WTC11 (cell line): ENCODE measurements around the gene TRPV5.

ENCODE experiments used
- GABPB1 ChIP-seq: sonication (generic); formaldehyde crosslinking; IDR thresholded peaks from 2 replicates; pipeline ENCODE4 v1.8.1; 2023; ENCODE audit warnings: mild to moderate bottlenecking, missing genetic modification reagents
- SMAD4 ChIP-seq: sonication (generic); formaldehyde crosslinking; IDR thresholded peaks from 2 replicates; pipeline ENCODE4 v1.8.0; 2022; ENCODE audit warnings: mild to moderate bottlenecking, missing genetic modification reagents
- TF ChIP-seq, protein P1 (sequence below): sonication (generic); formaldehyde crosslinking; IDR thresholded peaks from 2 replicates; pipeline ENCODE4 v1.8.1; 2023; ENCODE audit warnings: mild to moderate bottlenecking, moderate library complexity, missing genetic modification reagents
- TF ChIP-seq, protein P2 (sequence below): sonication (generic); formaldehyde crosslinking; IDR thresholded peaks from 2 replicates; pipeline ENCODE4 v1.8.1; 2023; ENCODE audit warnings: mild to moderate bottlenecking, missing genetic modification reagents, moderate library complexity
- TF ChIP-seq, protein P3 (sequence below): fragments of 200-600 bp; IDR thresholded peaks from 2 replicates; pipeline ENCODE4 v1.8.0; 2022; ENCODE audit warnings: antibody characterized with exemption
- TF ChIP-seq, protein P4 (sequence below): sonication (generic); formaldehyde crosslinking; IDR thresholded peaks from 2 replicates; pipeline ENCODE4 v1.8.1; 2022; ENCODE audit warnings: mild to moderate bottlenecking, missing genetic modification reagents, moderate library complexity, borderline replicate concordance

DNA sequence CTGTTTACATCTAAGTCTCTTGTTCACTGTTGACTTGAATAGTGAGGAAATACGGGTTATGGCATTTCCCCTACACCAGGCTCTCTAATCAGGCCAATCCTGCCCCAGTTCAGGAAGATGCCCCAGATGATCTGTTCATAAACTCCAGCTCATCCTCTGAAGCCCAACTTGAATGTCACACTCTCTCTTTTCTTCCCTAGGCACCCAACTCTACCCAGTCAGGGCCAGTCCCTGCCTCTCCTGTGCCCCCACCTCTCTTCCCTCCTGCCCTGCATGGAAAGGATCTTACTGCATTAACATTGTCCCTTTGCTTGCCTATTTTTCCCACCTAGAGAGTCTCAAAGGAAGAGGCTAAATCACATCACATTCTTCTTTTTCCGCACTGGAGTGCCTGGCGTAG lies 37.4 kb downstream of the TRPV5 start:
- TF ChIP-seq, protein P1, sequence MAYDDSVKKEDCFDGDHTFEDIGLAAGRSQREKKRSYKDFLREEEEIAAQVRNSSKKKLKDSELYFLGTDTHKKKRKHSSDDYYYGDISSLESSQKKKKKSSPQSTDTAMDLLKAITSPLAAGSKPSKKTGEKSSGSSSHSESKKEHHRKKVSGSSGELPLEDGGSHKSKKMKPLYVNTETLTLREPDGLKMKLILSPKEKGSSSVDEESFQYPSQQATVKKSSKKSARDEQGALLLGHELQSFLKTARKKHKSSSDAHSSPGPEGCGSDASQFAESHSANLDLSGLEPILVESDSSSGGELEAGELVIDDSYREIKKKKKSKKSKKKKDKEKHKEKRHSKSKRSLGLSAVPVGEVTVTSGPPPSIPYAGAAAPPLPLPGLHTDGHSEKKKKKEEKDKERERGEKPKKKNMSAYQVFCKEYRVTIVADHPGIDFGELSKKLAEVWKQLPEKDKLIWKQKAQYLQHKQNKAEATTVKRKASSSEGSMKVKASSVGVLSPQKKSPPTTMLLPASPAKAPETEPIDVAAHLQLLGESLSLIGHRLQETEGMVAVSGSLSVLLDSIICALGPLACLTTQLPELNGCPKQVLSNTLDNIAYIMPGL = no peak
- TF ChIP-seq, protein P2, sequence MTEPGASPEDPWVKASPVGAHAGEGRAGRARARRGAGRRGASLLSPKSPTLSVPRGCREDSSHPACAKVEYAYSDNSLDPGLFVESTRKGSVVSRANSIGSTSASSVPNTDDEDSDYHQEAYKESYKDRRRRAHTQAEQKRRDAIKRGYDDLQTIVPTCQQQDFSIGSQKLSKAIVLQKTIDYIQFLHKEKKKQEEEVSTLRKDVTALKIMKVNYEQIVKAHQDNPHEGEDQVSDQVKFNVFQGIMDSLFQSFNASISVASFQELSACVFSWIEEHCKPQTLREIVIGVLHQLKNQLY (CRISPR knock-in tag) = no peak
- TF ChIP-seq SMAD4 (CRISPR knock-in tag) (no peak), GABPB1 (CRISPR knock-in tag) (no peak)
- TF ChIP-seq, protein P3, sequence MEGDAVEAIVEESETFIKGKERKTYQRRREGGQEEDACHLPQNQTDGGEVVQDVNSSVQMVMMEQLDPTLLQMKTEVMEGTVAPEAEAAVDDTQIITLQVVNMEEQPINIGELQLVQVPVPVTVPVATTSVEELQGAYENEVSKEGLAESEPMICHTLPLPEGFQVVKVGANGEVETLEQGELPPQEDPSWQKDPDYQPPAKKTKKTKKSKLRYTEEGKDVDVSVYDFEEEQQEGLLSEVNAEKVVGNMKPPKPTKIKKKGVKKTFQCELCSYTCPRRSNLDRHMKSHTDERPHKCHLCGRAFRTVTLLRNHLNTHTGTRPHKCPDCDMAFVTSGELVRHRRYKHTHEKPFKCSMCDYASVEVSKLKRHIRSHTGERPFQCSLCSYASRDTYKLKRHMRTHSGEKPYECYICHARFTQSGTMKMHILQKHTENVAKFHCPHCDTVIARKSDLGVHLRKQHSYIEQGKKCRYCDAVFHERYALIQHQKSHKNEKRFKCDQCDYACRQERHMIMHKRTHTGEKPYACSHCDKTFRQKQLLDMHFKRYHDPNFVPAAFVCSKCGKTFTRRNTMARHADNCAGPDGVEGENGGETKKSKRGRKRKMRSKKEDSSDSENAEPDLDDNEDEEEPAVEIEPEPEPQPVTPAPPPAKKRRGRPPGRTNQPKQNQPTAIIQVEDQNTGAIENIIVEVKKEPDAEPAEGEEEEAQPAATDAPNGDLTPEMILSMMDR = no peak
- TF ChIP-seq, protein P4, sequence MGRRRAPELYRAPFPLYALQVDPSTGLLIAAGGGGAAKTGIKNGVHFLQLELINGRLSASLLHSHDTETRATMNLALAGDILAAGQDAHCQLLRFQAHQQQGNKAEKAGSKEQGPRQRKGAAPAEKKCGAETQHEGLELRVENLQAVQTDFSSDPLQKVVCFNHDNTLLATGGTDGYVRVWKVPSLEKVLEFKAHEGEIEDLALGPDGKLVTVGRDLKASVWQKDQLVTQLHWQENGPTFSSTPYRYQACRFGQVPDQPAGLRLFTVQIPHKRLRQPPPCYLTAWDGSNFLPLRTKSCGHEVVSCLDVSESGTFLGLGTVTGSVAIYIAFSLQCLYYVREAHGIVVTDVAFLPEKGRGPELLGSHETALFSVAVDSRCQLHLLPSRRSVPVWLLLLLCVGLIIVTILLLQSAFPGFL = no peak
